Smooth muscle cell (in vitro differentiated cells): ENCODE measurements around the gene CELSR3. TPM values are rescaled to one million over a fixed set of nuclear protein-coding genes. Genes with fewer than 3 reads are reported as not detected.

Source experiments
- DNase-seq: peaks from one replicate; lab custom pipeline; 2025; ENCODE audit not compliant: unreplicated experiment; lab: John Stamatoyannopoulos, UW
- H2AFZ ChIP-seq: fragments of 200-600 bp; sonication (generic); 2 replicates; pipeline ENCODE4 v1.6.0; 2016; ENCODE audit warnings: antibody characterized with exemption, low read depth, mild to moderate bottlenecking
- H3F3A ChIP-seq: fragments of 200-600 bp; sonication (generic); 2 replicates; pipeline ENCODE4 v1.6.0; 2017; ENCODE audit warnings: antibody characterized with exemption, low read depth
- H3K27ac ChIP-seq: fragments of 200-600 bp; sonication (generic); 2 replicates; pipeline ENCODE4 v1.5.1; 2016; ENCODE audit warnings: low read depth, mild to moderate bottlenecking
- H3K27me3 ChIP-seq: fragments of 200-600 bp; sonication (generic); 2 replicates; pipeline ENCODE4 v1.6.1; 2016; ENCODE audit warnings: low read depth, mild to moderate bottlenecking
- H3K36me3 ChIP-seq: fragments of 200-600 bp; sonication (generic); 2 replicates; pipeline ENCODE4 v1.5.1; 2016; ENCODE audit warnings: low read depth
- H3K4me1 ChIP-seq: fragments of 200-600 bp; sonication (generic); 2 replicates; pipeline ENCODE4 v1.5.1; 2016; ENCODE audit warnings: low read depth
- H3K4me2 ChIP-seq: fragments of 200-600 bp; sonication (generic); 2 replicates; pipeline ENCODE4 v1.6.0; 2016; ENCODE audit warnings: mild to moderate bottlenecking
- H3K4me3 ChIP-seq: fragments of 200-600 bp; sonication (generic); 2 replicates; pipeline ENCODE4 v1.5.1; 2016; ENCODE audit warnings: mild to moderate bottlenecking
- H3K79me2 ChIP-seq: fragments of 200-600 bp; sonication (generic); 2 replicates; pipeline ENCODE4 v1.6.0; 2016; ENCODE audit warnings: low read depth, mild to moderate bottlenecking
- H3K9ac ChIP-seq: fragments of 200-600 bp; sonication (generic); 2 replicates; pipeline ENCODE4 v1.6.0; 2016; ENCODE audit warnings: low read depth
- H3K9me3 ChIP-seq: fragments of 200-600 bp; sonication (generic); replicated peaks from 2 replicates; pipeline ENCODE4 v1.5.1; 2016; ENCODE audit warnings: low read depth
- H4K20me1 ChIP-seq: fragments of 200-600 bp; sonication (generic); 2 replicates; pipeline ENCODE4 v1.6.0; 2016; ENCODE audit warnings: low read depth
- WGBS: methylation state at CpG from one replicate; pipeline ENCODE4 v1.1.7; 2016; ENCODE audit warnings: low lambda C conversion rate; 5-methylcytosine and 5-hydroxymethylcytosine counted together
- polyA plus RNA-seq: library from polyadenylated mRNA; unstranded; fragments of >200 nt; fragmentation: Nextera tagmentation; extraction: Ambion mirVana; gene quantifications from 2 replicates; pipeline ENCODE4 v1.2.1, GENCODE V29; 2016
- total RNA-seq: library from RNA; depleted of rRNA; stranded (reverse); fragments of >200 nt; gene quantifications from 2 replicates; pipeline ENCODE4 v1.2.3, GENCODE V29; 2014
- TF ChIP-seq, protein P1 (sequence below): fragments of 200-600 bp; sonication (generic); IDR thresholded peaks from 2 replicates; pipeline ENCODE4 v1.5.1; 2017; ENCODE audit warnings: borderline replicate concordance, mild to moderate bottlenecking, antibody characterized with exemption; ENCODE audit not compliant: insufficient read depth, poor library complexity, severe bottlenecking

CELSR3 gene
- total and polyA plus RNA-seq, 2 experiments from 2014 or later = 1.5 to 2.5 TPM

DNA sequence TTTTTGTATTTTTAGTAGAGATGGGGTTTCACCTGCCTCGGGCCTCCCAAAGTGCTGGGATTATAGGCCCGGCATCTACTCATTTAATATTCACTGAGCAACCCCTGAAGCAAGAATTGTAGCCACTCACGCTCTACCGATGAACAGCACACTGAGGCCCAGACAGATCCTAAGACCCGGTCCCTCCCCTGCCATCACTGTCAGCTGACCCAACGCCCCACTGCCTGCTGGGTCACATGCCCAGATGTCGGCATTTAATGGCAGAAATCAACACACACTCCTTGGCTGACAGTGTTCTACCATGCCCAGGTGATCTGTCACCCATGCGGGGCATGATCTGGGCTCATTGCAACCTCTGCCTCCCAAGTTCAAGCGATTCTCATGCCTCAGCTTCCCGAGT lies 37.9 kb downstream of the CELSR3 start:
- H3F3A ChIP-seq = no peaks in the 10 kb centered on the region
- WGBS = 94% methylated on average over 10 of the region's 10 CpGs
- H3K4me2 ChIP-seq = no peak overlapping the region
- no peak for DNase-seq
- H3K27ac ChIP-seq = no peak overlapping the region
- H3K79me2 ChIP-seq = no peaks in the 10 kb centered on the region
- no peaks in the 10 kb centered on the region for H3K36me3 ChIP-seq
- no peaks in the 10 kb centered on the region for H3K4me1 ChIP-seq
- H4K20me1 ChIP-seq = no peaks in the 10 kb centered on the region
- TF ChIP-seq, protein P1, sequence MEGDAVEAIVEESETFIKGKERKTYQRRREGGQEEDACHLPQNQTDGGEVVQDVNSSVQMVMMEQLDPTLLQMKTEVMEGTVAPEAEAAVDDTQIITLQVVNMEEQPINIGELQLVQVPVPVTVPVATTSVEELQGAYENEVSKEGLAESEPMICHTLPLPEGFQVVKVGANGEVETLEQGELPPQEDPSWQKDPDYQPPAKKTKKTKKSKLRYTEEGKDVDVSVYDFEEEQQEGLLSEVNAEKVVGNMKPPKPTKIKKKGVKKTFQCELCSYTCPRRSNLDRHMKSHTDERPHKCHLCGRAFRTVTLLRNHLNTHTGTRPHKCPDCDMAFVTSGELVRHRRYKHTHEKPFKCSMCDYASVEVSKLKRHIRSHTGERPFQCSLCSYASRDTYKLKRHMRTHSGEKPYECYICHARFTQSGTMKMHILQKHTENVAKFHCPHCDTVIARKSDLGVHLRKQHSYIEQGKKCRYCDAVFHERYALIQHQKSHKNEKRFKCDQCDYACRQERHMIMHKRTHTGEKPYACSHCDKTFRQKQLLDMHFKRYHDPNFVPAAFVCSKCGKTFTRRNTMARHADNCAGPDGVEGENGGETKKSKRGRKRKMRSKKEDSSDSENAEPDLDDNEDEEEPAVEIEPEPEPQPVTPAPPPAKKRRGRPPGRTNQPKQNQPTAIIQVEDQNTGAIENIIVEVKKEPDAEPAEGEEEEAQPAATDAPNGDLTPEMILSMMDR = no peak
- no peaks in the 10 kb centered on the region for H3K27me3 ChIP-seq
- H3K9ac ChIP-seq = no peak overlapping the region
- no peaks in the 10 kb centered on the region for H3K9me3 ChIP-seq
- H3K4me3 ChIP-seq = no peak overlapping the region
- no peak overlapping the region for H2AFZ ChIP-seq

DNA sequence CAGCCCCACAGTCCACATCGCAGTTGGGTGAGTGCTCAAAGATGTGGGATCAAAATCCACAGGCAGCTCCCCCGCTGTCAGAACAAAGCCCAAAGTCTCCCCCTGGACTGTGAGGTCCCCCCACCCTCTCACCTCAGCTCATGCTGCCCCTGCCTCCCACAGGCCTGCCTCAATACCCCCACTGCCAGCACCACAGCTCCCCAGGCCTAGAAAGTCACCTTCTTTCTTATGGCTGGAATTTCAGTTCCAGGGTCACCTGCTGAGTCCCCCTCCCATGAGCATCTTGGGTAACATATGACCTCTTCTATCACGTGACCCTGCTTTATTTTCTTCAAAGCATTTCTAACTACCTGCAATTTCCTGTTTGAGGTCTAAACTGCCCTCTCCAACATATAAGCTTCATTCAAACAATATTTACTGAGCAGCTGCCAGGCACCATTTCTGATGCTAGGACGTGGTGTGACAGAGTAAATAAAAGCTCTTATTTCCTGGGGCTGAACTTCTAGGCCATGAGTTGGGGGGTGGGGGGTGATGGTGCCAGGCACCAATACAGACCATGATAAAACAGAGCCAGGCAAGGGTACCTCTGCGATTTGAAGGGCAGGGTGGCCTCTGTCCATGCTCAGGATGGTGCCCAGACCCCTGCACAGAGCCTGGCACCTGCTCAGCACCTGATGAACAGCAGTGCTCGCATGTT lies 38.7 kb downstream of the CELSR3 start:
- H4K20me1 ChIP-seq = no peaks in the 10 kb centered on the region
- H3K9me3 ChIP-seq = no peaks in the 10 kb centered on the region

DNA sequence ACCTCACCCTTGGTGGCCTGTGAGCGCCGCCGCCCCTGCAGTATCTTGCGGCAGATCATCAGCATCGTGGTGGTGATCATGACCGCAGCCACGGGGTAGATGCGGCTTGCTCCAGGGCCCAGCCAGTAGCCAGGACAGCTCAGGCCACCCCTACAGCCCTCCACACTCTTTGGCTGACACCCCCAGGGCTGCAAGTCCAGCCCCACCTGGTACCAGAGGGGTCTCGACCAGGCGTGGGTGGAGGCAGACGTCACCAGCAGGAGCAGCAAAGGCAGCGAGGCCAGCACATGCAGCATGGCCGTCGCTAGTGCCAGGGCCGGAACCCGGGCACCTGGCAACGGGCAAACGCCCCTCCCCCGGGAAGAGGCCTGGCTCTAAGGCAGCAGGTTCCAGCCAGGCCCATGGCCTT lies 41.2 kb downstream of the CELSR3 start, which contains the start of gene TMEM89:
TMEM89 (minus strand) TSS at position 309 of the 409 bp plus-strand sequence; CDS start at position 296, 13 bp downstream.
- H2AFZ ChIP-seq = no peak within 1 kb of the TSS
- TF ChIP-seq, protein P1 = no peak
- peaks cover 11% of the 10 kb centered on the region for H3K4me1 ChIP-seq
- DNase-seq = no peak
- H3K9ac ChIP-seq = no peak within 1 kb of the TSS
- WGBS = 97% methylated on average over 13 of the region's 19 CpGs
- no peaks in the 10 kb centered on the region for H3K36me3 ChIP-seq
- no peaks in the 10 kb centered on the region for H3K27me3 ChIP-seq
- no peaks in the 10 kb centered on the region for H3K79me2 ChIP-seq
- no peak within 1 kb of the TSS for H3K4me2 ChIP-seq
- no peaks in the 10 kb centered on the region for H3K9me3 ChIP-seq
- peaks cover 8% of the 10 kb centered on the region for H3F3A ChIP-seq
- H3K27ac ChIP-seq = no peak within 1 kb of the TSS
- H3K4me3 ChIP-seq = no peak within 1 kb of the TSS
- no peaks in the 10 kb centered on the region for H4K20me1 ChIP-seq

More for the DNA sequence above, 38.7 kb downstream of the CELSR3 start:
- Histone ChIP-seq H3K36me3 (no peaks in the 10 kb centered on the region), H3K4me1 (peaks cover 3% of the 10 kb centered on the region), H3K79me2 (no peaks in the 10 kb centered on the region), H3K27ac (no peak overlapping the region), H3K4me3 (no peak overlapping the region), H3F3A (peaks cover 5% of the 10 kb centered on the region), H3K4me2 (no peak overlapping the region), H2AFZ (no peak overlapping the region), H3K9ac (no peak overlapping the region), H3K27me3 (no peaks in the 10 kb centered on the region)
- TF ChIP-seq, protein P1 = no peak
- DNase-seq = no peak
- WGBS = 91% methylated on average over 6 of the region's 6 CpGs
